B cell (primary cell): Measurements from ENCODE around the gene ZACN. TPM values are rescaled to one million over a fixed set of nuclear protein-coding genes. Genes with fewer than 3 reads are reported as not detected.

Experiments used
- ATAC-seq: fragments of 200-7000 bp; cut with Tn5 transposase; one replicate; pipeline ENCODE4 v1.10.0; 2021; ENCODE audit warnings: low read depth, mild to moderate bottlenecking, moderate number of reproducible peaks, moderate library complexity
- CTCF ChIA-PET: fragments of 350-600 bp; sonication (Branson Sonifier 250); formaldehyde crosslinking; loops from one replicate; lab custom pipeline; 2021; ENCODE audit warnings: antibody characterized with exemption, inconsistent platforms; lab: Charles Lee
- POLR2A ChIA-PET: fragments of 350-600 bp; sonication (Branson Sonifier 250); formaldehyde crosslinking; loops from one replicate; lab custom pipeline; 2021; ENCODE audit warnings: antibody characterized with exemption; lab: Charles Lee
- DNase-seq: peaks from one replicate; pipeline ENCODE4 v3.0.0; 2013
- H2AFZ ChIP-seq: 2 replicates; pipeline ENCODE4 v1.6.1; 2012; ENCODE audit warnings: mild to moderate bottlenecking, low read depth, low read length; ENCODE audit not compliant: insufficient read depth, poor library complexity, severe bottlenecking
- H3K27ac ChIP-seq, 2 donors: 1 replicate in 1 of 2; 2 replicates in 1 of 2; pipeline ENCODE4 v1.5.1; 2012 to 2013; ENCODE audit warnings: low read length in 2 of 2, mild to moderate bottlenecking in 2 of 2, moderate library complexity in 1 of 2
- H3K27me3 ChIP-seq, 4 experiments: fragments of 200-600 bp in 1 of 4; sonication (generic) in 1 of 4; replicated peaks in 1 of 4; 1 replicate in 2 of 4; 2 replicates in 2 of 4; pipeline versions ENCODE4 v1.6.1 to v1.7.0; 2013 to 2016; ENCODE audit warnings: low read length in 3 of 4, mild to moderate bottlenecking in 2 of 4, mixed read lengths in 1 of 4, moderate library complexity in 1 of 4; ENCODE audit not compliant: insufficient read depth in 4 of 4, control insufficient read depth in 3 of 4; ENCODE audit errors: control extremely low read depth in 1 of 4
- H3K36me3 ChIP-seq, 2 experiments: replicated peaks in 1 of 2; 1 replicate in 1 of 2; 2 replicates in 1 of 2; pipeline versions ENCODE4 v1.6.1 to v1.7.1; 2013; ENCODE audit warnings: low read length in 1 of 2; ENCODE audit not compliant: insufficient read depth in 2 of 2, control insufficient read depth in 1 of 2; ENCODE audit errors: control extremely low read depth in 1 of 2, extremely low read depth in 1 of 2
- H3K4me1 ChIP-seq, 2 donors: fragments of 200-600 bp in 1 of 2; sonication (generic) in 1 of 2; 1 replicate in 1 of 2; 2 replicates in 1 of 2; pipeline versions ENCODE4 v1.5.1 to v1.6.1; 2013 to 2017; ENCODE audit warnings: low read length in 2 of 2; ENCODE audit not compliant: control insufficient read depth in 2 of 2, insufficient read depth in 2 of 2
- H3K4me2 ChIP-seq: replicated peaks from 2 replicates; pipeline ENCODE3; 2012; ENCODE audit warnings: mild to moderate bottlenecking, low read depth, low read length; ENCODE audit not compliant: poor library complexity, severe bottlenecking
- H3K4me3 ChIP-seq, 5 experiments: fragments of 200-600 bp in 1 of 5; sonication (generic) in 1 of 5; 1 replicate in 3 of 5; 2 replicates in 2 of 5; pipeline versions ENCODE4 v1.5.1 to v1.7.0; 2011 to 2016; ENCODE audit warnings: low read length in 4 of 5, mild to moderate bottlenecking in 4 of 5, low read depth in 2 of 5, control low read depth in 1 of 5, moderate library complexity in 1 of 5; ENCODE audit not compliant: insufficient read depth in 1 of 5; ENCODE audit errors: control extremely low read depth in 1 of 5, extremely low read depth in 1 of 5
- H3K79me2 ChIP-seq: fragments of 200-600 bp; sonication (generic); one replicate; pipeline ENCODE4 v1.6.0; 2016; ENCODE audit warnings: low read length; ENCODE audit not compliant: control insufficient read depth, insufficient read depth
- H3K9ac ChIP-seq: fragments of 200-600 bp; sonication (generic); 2 replicates; pipeline ENCODE4 v1.6.1; 2017; ENCODE audit warnings: mild to moderate bottlenecking, low read length, moderate library complexity
- H3K9me3 ChIP-seq, 3 donors: one replicate each; pipeline versions ENCODE4 v1.6.1 to v1.7.1; 2013; ENCODE audit warnings: low read length in 2 of 3; ENCODE audit not compliant: control insufficient read depth in 2 of 3, insufficient read depth in 1 of 3; ENCODE audit errors: control extremely low read depth in 1 of 3
- H4K20me1 ChIP-seq: 2 replicates; pipeline ENCODE4 v1.6.0; 2012; ENCODE audit warnings: mild to moderate bottlenecking, low read length; ENCODE audit not compliant: insufficient read depth, control insufficient read depth, poor library complexity, severe bottlenecking
- H3K27ac Mint-ChIP-seq: one replicate; pipeline ENCODE4 v1.8.0; 2021; ENCODE audit warnings: mixed read lengths
- H3K27me3 Mint-ChIP-seq: one replicate; pipeline ENCODE4 v1.8.0; 2021; ENCODE audit warnings: mixed read lengths
- H3K4me1 Mint-ChIP-seq: one replicate; pipeline ENCODE4 v1.8.0; 2021; ENCODE audit warnings: mixed read lengths
- H3K4me3 Mint-ChIP-seq: one replicate; pipeline ENCODE4 v1.8.0; 2021; ENCODE audit warnings: mixed read lengths
- H3K9me3 Mint-ChIP-seq: one replicate; pipeline ENCODE4 v1.8.0; 2022; ENCODE audit warnings: mixed read lengths; ENCODE audit not compliant: insufficient read depth
- CTCF ChIP-seq: fragments of 200-600 bp; IDR thresholded peaks from one replicate; pipeline ENCODE4 v1.8.0; 2022; ENCODE audit warnings: antibody characterized with exemption, mild to moderate bottlenecking
- EZH2 ChIP-seq: IDR thresholded peaks from 2 replicates; pipeline ENCODE4 v1.6.1; 2012; ENCODE audit warnings: borderline replicate concordance, low read depth, mild to moderate bottlenecking, moderate library complexity, low read length; ENCODE audit not compliant: insufficient read depth, poor library complexity, severe bottlenecking
- WGBS: methylation state at CpG from one replicate; pipeline ENCODE4 v1.1.5; 2013; ENCODE audit warnings: missing lambda C conversion rate; ENCODE audit not compliant: insufficient coverage; 5-methylcytosine and 5-hydroxymethylcytosine counted together
- intact Hi-C: fragments of 100-400 bp; cut with micrococcal nuclease; formaldehyde crosslinking; loops from one replicate; pipeline ENCODE4 v1.10.0; 2022
- polyA plus RNA-seq: library from polyadenylated mRNA; depleted of rRNA; stranded (reverse); fragments of >200 nt; gene quantifications from 2 replicates; pipeline ENCODE4 v1.2.3, GENCODE V29; 2012
- total RNA-seq, 2 donors: library from RNA; stranded (reverse); fragments of 120-200 nt in 1 of 2; gene quantifications; 1 replicate in 1 of 2; 2 replicates in 1 of 2; pipeline versions ENCODE4 v1.2.3 to v1.2.4, GENCODE V29; 2013 to 2022

The ZACN gene
- total and polyA plus RNA-seq, 2 donors (not counting 1 experiment from before 2014, with no cell fraction given): 0.37 to 0.45 TPM

GRCh38 chr17:76123749-76124581 is 45.0 kb downstream of the ZACN start:
- no peaks in the 10 kb centered on the region for H3K36me3 ChIP-seq
- no peaks in the 10 kb centered on the region for H4K20me1 ChIP-seq
- H3K4me3 ChIP-seq: no peak overlapping the region
- ChIA-PET POLR2A (interaction anchor here (1.8 kb wide), 1 partner anchor 150 kb away, joined by 5 read pairs; no protein-coding TSS in a partner anchor), CTCF (interaction anchor here (0.6 to 16.8 kb wide), 11 partner anchors 16 to 178 kb away, joined by 3 to 435 read pairs (median 3); partner anchors contain the start of gene FOXJ1)
- Mint-ChIP-seq H3K27me3 (peaks cover 2% of the 10 kb centered on the region), H3K27ac (no peak overlapping the region), H3K9me3 (no peaks in the 10 kb centered on the region), H3K4me1 (peaks cover 16% of the 10 kb centered on the region), H3K4me3 (no peak overlapping the region)
- WGBS: 75% methylated on average over 9 of the region's 9 CpGs
- ATAC-seq (no peak), DNase-seq (peak; percentile 24)
- H3K27me3 ChIP-seq: peaks cover 0 to 6% (median 0%) of the 10 kb centered on the region in 4 experiments
- H3K79me2 ChIP-seq: no peaks in the 10 kb centered on the region
- no peak overlapping the region for H3K9ac ChIP-seq
- no peak overlapping the region for H3K27ac ChIP-seq
- no peaks in the 10 kb centered on the region for H3K9me3 ChIP-seq
- no peak overlapping the region for H3K4me2 ChIP-seq
- H3K4me1 ChIP-seq: peaks cover 18 to 21% of the 10 kb centered on the region in 2 donors
- H2AFZ ChIP-seq: no peak overlapping the region
- intact Hi-C loops: no loop called here
- TF ChIP-seq CTCF (no peak), EZH2 (no peak)
